ENCODE results near the gene UBAP1.

- TF ChIP-seq POLR2A (IDR thresholded peaks at IDR 0.05; ENCODE audit: low read length), result no peak
- no peak for TF ChIP-seq GATA1 (IDR thresholded peaks at IDR 0.05; ENCODE audit: low read depth, low read length)
Measured at GRCh38 chr9:34176089-34176488, 2.8 kb upstream of the UBAP1 start.

Measured in erythroblast (primary cell).